Liver (tissue), 9 donors: ENCODE measurements around the gene SMG6. TPM values are rescaled to one million over a fixed set of nuclear protein-coding genes. Genes with fewer than 3 reads are reported as not detected.
A peak's percentile ranks its signal among the peaks of the same experiment; 100 is the strongest.

Source experiments
- DNase-seq: peaks from one replicate; pipeline ENCODE4 v3.0.0-alpha.2; 2017; ENCODE audit warnings: low spot score
- H3K27ac ChIP-seq, 2 donors: one replicate each; pipeline ENCODE4 v1.7.0; 2013; ENCODE audit warnings: inconsistent platforms in 2 of 2, low read length in 2 of 2, control low read depth in 1 of 2, low read depth in 1 of 2, mild to moderate bottlenecking in 1 of 2
- H3K27me3 ChIP-seq, 4 donors: one replicate each; pipeline versions ENCODE4 v1.6.1 to v1.7.0; 2013; ENCODE audit warnings: low read length in 3 of 4, inconsistent platforms in 1 of 4, mild to moderate bottlenecking in 1 of 4, moderate library complexity in 1 of 4; ENCODE audit not compliant: control insufficient read depth in 4 of 4, insufficient read depth in 4 of 4
- H3K36me3 ChIP-seq, 4 donors: one replicate each; pipeline versions ENCODE4 v1.6.1 to v1.7.0; 2013; ENCODE audit warnings: low read length in 3 of 4, mild to moderate bottlenecking in 3 of 4, low read depth in 1 of 4, moderate library complexity in 1 of 4; ENCODE audit not compliant: control insufficient read depth in 4 of 4, insufficient read depth in 3 of 4
- H3K4me1 ChIP-seq, 4 donors: one replicate each; pipeline versions ENCODE4 v1.6.1 to v1.7.0; 2013; ENCODE audit warnings: low read length in 3 of 4, mild to moderate bottlenecking in 3 of 4, moderate library complexity in 1 of 4; ENCODE audit not compliant: control insufficient read depth in 4 of 4, insufficient read depth in 4 of 4
- H3K4me3 ChIP-seq, 3 donors: one replicate each; pipeline versions ENCODE4 v1.6.1 to v1.7.0; 2013; ENCODE audit warnings: low read length in 3 of 3, control low read depth in 1 of 3, low read depth in 1 of 3, mild to moderate bottlenecking in 1 of 3
- H3K9ac ChIP-seq, 2 donors: one replicate each; pipeline ENCODE4 v1.7.0; 2013; ENCODE audit warnings: low read length in 2 of 2, mild to moderate bottlenecking in 2 of 2, moderate library complexity in 2 of 2, control low read depth in 1 of 2, low read depth in 1 of 2
- H3K9me3 ChIP-seq, 4 donors: one replicate each; pipeline versions ENCODE4 v1.6.1 to v1.7.0; 2013; ENCODE audit warnings: low read length in 3 of 4; ENCODE audit not compliant: control insufficient read depth in 4 of 4
- ATF3 ChIP-seq: IDR thresholded peaks from 2 replicates; pipeline ENCODE4 v1.6.1; 2016; ENCODE audit warnings: antibody characterized with exemption
- CTCF ChIP-seq: fragments of 150-350 bp; IDR thresholded peaks from 2 replicates; pipeline ENCODE4 v1.5.1; 2017; ENCODE audit warnings: improper control_type of control experiment, low read depth, low read length; ENCODE audit not compliant: missing input control
- EGR1 ChIP-seq, 2 donors: IDR thresholded peaks; 2 replicates each; pipeline ENCODE4 v1.6.1; 2016 to 2018; ENCODE audit warnings: antibody characterized with exemption in 2 of 2, low read depth in 2 of 2
- FOXA1 ChIP-seq: IDR thresholded peaks from 2 replicates; pipeline ENCODE4 v1.6.1; 2016; ENCODE audit warnings: antibody characterized with exemption
- FOXA2 ChIP-seq: IDR thresholded peaks from 2 replicates; pipeline ENCODE4 v1.6.1; 2016; ENCODE audit warnings: antibody characterized with exemption
- GABPA ChIP-seq, 2 donors: IDR thresholded peaks in 1 of 2; conservative IDR thresholded peaks in 1 of 2; 2 replicates each; pipeline ENCODE4 v1.6.1; 2016; ENCODE audit warnings: antibody characterized with exemption in 2 of 2, mild to moderate bottlenecking in 1 of 2, moderate library complexity in 1 of 2
- HNF4A ChIP-seq, 2 donors: conservative IDR thresholded peaks; 2 replicates each; pipeline ENCODE4 v1.6.1; 2016; ENCODE audit warnings: antibody characterized with exemption in 2 of 2, mild to moderate bottlenecking in 2 of 2
- HNF4G ChIP-seq: IDR thresholded peaks from 2 replicates; pipeline ENCODE4 v1.6.1; 2016; ENCODE audit warnings: antibody characterized with exemption
- JUND ChIP-seq, 2 donors: IDR thresholded peaks; 2 replicates each; pipeline ENCODE4 v1.6.1; 2016; ENCODE audit warnings: antibody characterized with exemption in 2 of 2
- NR2F2 ChIP-seq: IDR thresholded peaks from 2 replicates; pipeline ENCODE4 v1.6.1; 2016; ENCODE audit warnings: antibody characterized with exemption
- RAD21 ChIP-seq, 2 donors: IDR thresholded peaks; 2 replicates each; pipeline ENCODE4 v1.6.1; 2016; ENCODE audit warnings: antibody characterized with exemption in 2 of 2, mild to moderate bottlenecking in 2 of 2
- RXRA ChIP-seq, 2 donors: IDR thresholded peaks; 2 replicates each; pipeline ENCODE4 v1.6.1; 2017 to 2018; ENCODE audit warnings: antibody characterized with exemption in 2 of 2, mild to moderate bottlenecking in 1 of 2
- SP1 ChIP-seq: IDR thresholded peaks from 2 replicates; pipeline ENCODE4 v1.6.1; 2018; ENCODE audit warnings: antibody characterized with exemption, mild to moderate bottlenecking
- TAF1 ChIP-seq: conservative IDR thresholded peaks from 2 replicates; pipeline ENCODE4 v1.6.1; 2016; ENCODE audit warnings: antibody characterized with exemption, mild to moderate bottlenecking
- YY1 ChIP-seq: IDR thresholded peaks from 2 replicates; pipeline ENCODE4 v1.6.1; 2016; ENCODE audit warnings: antibody characterized with exemption, mild to moderate bottlenecking
- WGBS: extraction: QIAGEN DNeasy Blood & Tissue Kit; methylation state at CpG from one replicate; pipeline ENCODE4 v1.1.7; 2013; 5-methylcytosine and 5-hydroxymethylcytosine counted together
- polyA plus RNA-seq, 2 donors: library from polyadenylated mRNA; stranded (reverse) in 1 of 2; unstranded in 1 of 2; fragments of 200-250 nt in 1 of 2; fragments of >200 nt in 1 of 2; fragmentation: Nextera tagmentation in 1 of 2; extraction: Ambion mirVana in 1 of 2; gene quantifications; one replicate each; pipeline versions ENCODE4 v1.2.1 to v1.2.3, GENCODE V29; 2013 to 2015
- total RNA-seq, 2 donors: library from RNA; depleted of rRNA; stranded (reverse); fragments of >200 nt; gene quantifications; one replicate each; pipeline ENCODE4 v1.2.3, GENCODE V29; 2014
- TF ChIP-seq, protein P1 (sequence below): IDR thresholded peaks from 2 replicates; pipeline ENCODE4 v1.6.1; 2016; ENCODE audit warnings: antibody characterized with exemption
- TF ChIP-seq, protein P2 (sequence below): IDR thresholded peaks from 2 replicates; pipeline ENCODE4 v1.6.1; 2016; ENCODE audit warnings: antibody characterized with exemption, mild to moderate bottlenecking
- TF ChIP-seq, protein P3 (sequence below): IDR thresholded peaks from 2 replicates; pipeline ENCODE4 v1.6.1; 2016; ENCODE audit warnings: antibody characterized with exemption
- donor health status: healthy.
- donor health status: healthy.
- donor health status: healthy.
- donor health status: healthy.
- donor health status: healthy.

SMG6 gene
- total and polyA plus RNA-seq, 4 donors, result 4.9 to 12.0 (median 8.2) TPM

DNA sequence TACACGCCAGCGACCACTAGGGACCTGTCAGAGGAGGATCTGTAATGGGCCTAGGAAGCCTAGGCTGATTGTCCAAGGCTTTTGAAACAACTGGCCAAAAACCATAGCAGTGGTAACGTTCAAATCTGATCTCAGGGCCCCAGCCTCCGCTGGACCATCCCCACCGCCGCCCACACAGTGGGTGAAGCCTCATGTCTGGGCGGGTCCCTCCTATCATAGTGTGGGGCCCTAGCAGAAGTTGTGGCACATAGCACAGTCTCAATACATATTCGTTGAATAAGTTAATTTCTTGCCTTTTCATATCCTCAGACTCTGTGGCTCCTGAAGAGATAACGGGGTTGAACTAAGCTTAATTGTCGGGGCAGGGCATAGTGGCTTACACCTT lies 272.8 kb downstream of the SMG6 start (continued):
- TF ChIP-seq, protein P1, sequence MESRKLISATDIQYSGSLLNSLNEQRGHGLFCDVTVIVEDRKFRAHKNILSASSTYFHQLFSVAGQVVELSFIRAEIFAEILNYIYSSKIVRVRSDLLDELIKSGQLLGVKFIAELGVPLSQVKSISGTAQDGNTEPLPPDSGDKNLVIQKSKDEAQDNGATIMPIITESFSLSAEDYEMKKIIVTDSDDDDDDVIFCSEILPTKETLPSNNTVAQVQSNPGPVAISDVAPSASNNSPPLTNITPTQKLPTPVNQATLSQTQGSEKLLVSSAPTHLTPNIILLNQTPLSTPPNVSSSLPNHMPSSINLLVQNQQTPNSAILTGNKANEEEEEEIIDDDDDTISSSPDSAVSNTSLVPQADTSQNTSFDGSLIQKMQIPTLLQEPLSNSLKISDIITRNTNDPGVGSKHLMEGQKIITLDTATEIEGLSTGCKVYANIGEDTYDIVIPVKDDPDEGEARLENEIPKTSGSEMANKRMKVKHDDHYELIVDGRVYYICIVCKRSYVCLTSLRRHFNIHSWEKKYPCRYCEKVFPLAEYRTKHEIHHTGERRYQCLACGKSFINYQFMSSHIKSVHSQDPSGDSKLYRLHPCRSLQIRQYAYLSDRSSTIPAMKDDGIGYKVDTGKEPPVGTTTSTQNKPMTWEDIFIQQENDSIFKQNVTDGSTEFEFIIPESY, result no peak
- no peak for TF ChIP-seq HNF4A (conservative IDR thresholded peaks at IDR 0.05)

- TF ChIP-seq, protein P2, sequence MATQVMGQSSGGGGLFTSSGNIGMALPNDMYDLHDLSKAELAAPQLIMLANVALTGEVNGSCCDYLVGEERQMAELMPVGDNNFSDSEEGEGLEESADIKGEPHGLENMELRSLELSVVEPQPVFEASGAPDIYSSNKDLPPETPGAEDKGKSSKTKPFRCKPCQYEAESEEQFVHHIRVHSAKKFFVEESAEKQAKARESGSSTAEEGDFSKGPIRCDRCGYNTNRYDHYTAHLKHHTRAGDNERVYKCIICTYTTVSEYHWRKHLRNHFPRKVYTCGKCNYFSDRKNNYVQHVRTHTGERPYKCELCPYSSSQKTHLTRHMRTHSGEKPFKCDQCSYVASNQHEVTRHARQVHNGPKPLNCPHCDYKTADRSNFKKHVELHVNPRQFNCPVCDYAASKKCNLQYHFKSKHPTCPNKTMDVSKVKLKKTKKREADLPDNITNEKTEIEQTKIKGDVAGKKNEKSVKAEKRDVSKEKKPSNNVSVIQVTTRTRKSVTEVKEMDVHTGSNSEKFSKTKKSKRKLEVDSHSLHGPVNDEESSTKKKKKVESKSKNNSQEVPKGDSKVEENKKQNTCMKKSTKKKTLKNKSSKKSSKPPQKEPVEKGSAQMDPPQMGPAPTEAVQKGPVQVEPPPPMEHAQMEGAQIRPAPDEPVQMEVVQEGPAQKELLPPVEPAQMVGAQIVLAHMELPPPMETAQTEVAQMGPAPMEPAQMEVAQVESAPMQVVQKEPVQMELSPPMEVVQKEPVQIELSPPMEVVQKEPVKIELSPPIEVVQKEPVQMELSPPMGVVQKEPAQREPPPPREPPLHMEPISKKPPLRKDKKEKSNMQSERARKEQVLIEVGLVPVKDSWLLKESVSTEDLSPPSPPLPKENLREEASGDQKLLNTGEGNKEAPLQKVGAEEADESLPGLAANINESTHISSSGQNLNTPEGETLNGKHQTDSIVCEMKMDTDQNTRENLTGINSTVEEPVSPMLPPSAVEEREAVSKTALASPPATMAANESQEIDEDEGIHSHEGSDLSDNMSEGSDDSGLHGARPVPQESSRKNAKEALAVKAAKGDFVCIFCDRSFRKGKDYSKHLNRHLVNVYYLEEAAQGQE, result peak; percentile 58
- TF ChIP-seq FOXA2 (no peak), YY1 (peak; percentile 97), RXRA (IDR thresholded peaks at IDR 0.05) (peak in 1 of 2 donors; percentile 49), FOXA1 (peak; percentile 25), EGR1 (IDR thresholded peaks at IDR 0.05; ENCODE audit: low read depth in 2 of 2) (peak; percentile 96 to 97), NR2F2 (no peak), JUND (IDR thresholded peaks at IDR 0.05) (no peak), HNF4A (conservative IDR thresholded peaks at IDR 0.05) (peak in 1 of 2 donors; percentile 35), ATF3 (no peak), SP1 (peak; percentile 73), RAD21 (IDR thresholded peaks at IDR 0.05) (peak in 1 of 2 donors; percentile 62), HNF4G (no peak), CTCF (no peak), GABPA (IDR thresholded peaks at IDR 0.05 in 1 of 2, conservative IDR thresholded peaks at IDR 0.05 in 1 of 2) (peak in 1 of 2 donors; percentile 63), TAF1 (peak; percentile 17)
- TF ChIP-seq, protein P1, result no peak
- TF ChIP-seq, protein P3, sequence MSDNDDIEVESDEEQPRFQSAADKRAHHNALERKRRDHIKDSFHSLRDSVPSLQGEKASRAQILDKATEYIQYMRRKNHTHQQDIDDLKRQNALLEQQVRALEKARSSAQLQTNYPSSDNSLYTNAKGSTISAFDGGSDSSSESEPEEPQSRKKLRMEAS, result peak; percentile 98
- H3K4me3 ChIP-seq, result peak within 1 kb of the TSS; percentile 71 to 93 (median 89)
- no peaks in the 10 kb centered on the region for H3K9me3 ChIP-seq
- no peaks in the 10 kb centered on the region for H3K27me3 ChIP-seq
- DNase-seq, result peak; percentile 88
- peaks cover 2 to 33% (median 21%) of the 10 kb centered on the region in 4 donors for H3K4me1 ChIP-seq
- peaks cover 0 to 4% (median 0%) of the 10 kb centered on the region in 4 donors for H3K36me3 ChIP-seq
- 2% methylated on average over 59 of the region's 59 CpGs for WGBS
- H3K27ac ChIP-seq, result peak within 1 kb of the TSS; percentile 60 to 77
- H3K9ac ChIP-seq, result peak within 1 kb of the TSS; percentile 51 to 87
Observed at GRCh38 chr17:2029911-2030778, 273.4 kb downstream of the SMG6 start, which contains the start of gene DPH1. TSS of gene DPH1 (plus strand) at chr17:2030153. CDS start at chr17:2030170, 17 bp downstream.
